ENCODE data around the gene MFNG. TPM values are rescaled to one million over a fixed set of nuclear protein-coding genes. Genes with fewer than 3 reads are reported as not detected.

The MFNG gene
- total RNA-seq, 2 donors from 2014 or later: 139 to 150 TPM

DNA sequence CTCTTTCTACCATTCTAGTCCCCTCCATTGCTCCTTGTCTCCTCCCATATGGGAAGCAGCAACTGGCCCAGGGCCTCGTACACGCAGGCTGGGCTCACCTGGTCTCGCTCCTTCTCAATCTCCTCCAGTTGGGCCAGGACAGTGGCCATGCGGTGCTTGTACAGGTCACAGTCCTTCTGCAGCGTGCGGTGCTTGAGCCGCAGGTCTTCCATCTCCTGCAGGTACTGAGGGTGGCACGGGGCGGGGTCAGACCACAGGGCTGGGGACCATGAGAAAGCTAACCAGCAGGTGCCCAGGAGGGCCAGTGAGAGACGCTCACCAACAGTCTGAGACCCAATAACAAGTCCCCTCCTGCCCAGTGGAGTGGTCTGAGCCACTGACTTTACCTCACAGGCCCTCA lies 21.5 kb upstream of the MFNG start:
- Mint-ChIP-seq H3K27me3 (no peaks in the 10 kb centered on the region), H3K4me3 (no peak overlapping the region), H3K36me3 (ENCODE audit: low read depth) (no peaks in the 10 kb centered on the region), H3K4me1 (peaks cover 2% of the 10 kb centered on the region), H3K27ac (no peak overlapping the region)
- DNase-seq (no peak), ATAC-seq (no peak)
- no peaks in the 10 kb centered on the region for H3K9me3 ChIP-seq (ENCODE audit: control insufficient read depth, low read length, poor library complexity, severe bottlenecking)

DNA sequence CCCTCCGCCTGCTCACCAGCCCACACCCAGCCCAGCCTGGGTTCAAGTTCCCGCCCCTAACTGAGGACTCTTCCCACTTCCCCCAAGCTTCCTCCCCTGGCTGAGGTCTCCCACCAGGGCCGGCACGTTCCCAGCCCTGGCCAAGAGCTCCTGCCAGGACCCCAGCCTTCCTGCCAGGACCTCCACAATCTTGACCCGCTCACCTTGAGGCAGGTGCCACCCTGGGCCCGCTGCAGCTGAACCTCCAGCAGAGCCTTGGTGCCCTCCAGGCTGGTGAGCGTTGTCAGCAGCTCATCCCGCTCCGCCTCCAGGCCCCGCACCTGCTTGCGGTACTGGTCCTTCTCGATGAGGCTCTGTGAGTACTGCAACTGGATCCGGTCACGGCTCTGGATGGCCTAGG lies 19.8 kb upstream of the MFNG start:
- Mint-ChIP-seq H3K27me3 (no peaks in the 10 kb centered on the region), H3K4me3 (no peak overlapping the region), H3K27ac (no peak overlapping the region), H3K36me3 (ENCODE audit: low read depth) (no peaks in the 10 kb centered on the region), H3K4me1 (peaks cover 12% of the 10 kb centered on the region)
- DNase-seq (no peak), ATAC-seq (no peak)
- no peaks in the 10 kb centered on the region for H3K9me3 ChIP-seq (ENCODE audit: control insufficient read depth, low read length, poor library complexity, severe bottlenecking)

GRCh38 chr22:37505565-37505964 lies 19.4 kb upstream of the MFNG start:
- Mint-ChIP-seq H3K27ac (no peak overlapping the region), H3K27me3 (no peaks in the 10 kb centered on the region), H3K4me3 (no peak overlapping the region), H3K36me3 (ENCODE audit: low read depth) (no peaks in the 10 kb centered on the region), H3K4me1 (peaks cover 13% of the 10 kb centered on the region)
- DNase-seq: no peak
- ATAC-seq: no peak
- no peaks in the 10 kb centered on the region for H3K9me3 ChIP-seq (ENCODE audit: control insufficient read depth, low read length, poor library complexity, severe bottlenecking)

- no peaks in the 10 kb centered on the region for H3K9me3 ChIP-seq (ENCODE audit: control insufficient read depth, low read length, poor library complexity, severe bottlenecking)
- peaks cover 13% of the 10 kb centered on the region for H3K4me1 Mint-ChIP-seq
- no peak overlapping the region for H3K27ac Mint-ChIP-seq
- ATAC-seq (no peak), DNase-seq (no peak)
- H3K36me3 Mint-ChIP-seq (ENCODE audit: low read depth): no peaks in the 10 kb centered on the region
- no peak overlapping the region for H3K4me3 Mint-ChIP-seq
- no peaks in the 10 kb centered on the region for H3K27me3 Mint-ChIP-seq
Observed at GRCh38 chr22:37504964-37505363, 18.8 kb upstream of the MFNG start.

GRCh38 chr22:37503850-37504249 lies 17.7 kb upstream of the MFNG start:
- no peak for DNase-seq
- H3K27me3 Mint-ChIP-seq: no peaks in the 10 kb centered on the region
- H3K36me3 Mint-ChIP-seq (ENCODE audit: low read depth): no peaks in the 10 kb centered on the region
- H3K4me3 Mint-ChIP-seq: no peak overlapping the region
- ATAC-seq: no peak
- H3K27ac Mint-ChIP-seq: no peak overlapping the region
- peaks cover 13% of the 10 kb centered on the region for H3K4me1 Mint-ChIP-seq
- no peaks in the 10 kb centered on the region for H3K9me3 ChIP-seq (ENCODE audit: control insufficient read depth, low read length, poor library complexity, severe bottlenecking)

- no peaks in the 10 kb centered on the region for H3K9me3 ChIP-seq (ENCODE audit: control insufficient read depth, low read length, poor library complexity, severe bottlenecking)
- DNase-seq (no peak), ATAC-seq (no peak)
- no peak overlapping the region for H3K27ac Mint-ChIP-seq
- no peaks in the 10 kb centered on the region for H3K27me3 Mint-ChIP-seq
- no peak overlapping the region for H3K4me3 Mint-ChIP-seq
- H3K4me1 Mint-ChIP-seq: peaks cover 13% of the 10 kb centered on the region
- no peaks in the 10 kb centered on the region for H3K36me3 Mint-ChIP-seq (ENCODE audit: low read depth)
Observed at GRCh38 chr22:37503183-37503683, 17.0 kb upstream of the MFNG start.

DNA sequence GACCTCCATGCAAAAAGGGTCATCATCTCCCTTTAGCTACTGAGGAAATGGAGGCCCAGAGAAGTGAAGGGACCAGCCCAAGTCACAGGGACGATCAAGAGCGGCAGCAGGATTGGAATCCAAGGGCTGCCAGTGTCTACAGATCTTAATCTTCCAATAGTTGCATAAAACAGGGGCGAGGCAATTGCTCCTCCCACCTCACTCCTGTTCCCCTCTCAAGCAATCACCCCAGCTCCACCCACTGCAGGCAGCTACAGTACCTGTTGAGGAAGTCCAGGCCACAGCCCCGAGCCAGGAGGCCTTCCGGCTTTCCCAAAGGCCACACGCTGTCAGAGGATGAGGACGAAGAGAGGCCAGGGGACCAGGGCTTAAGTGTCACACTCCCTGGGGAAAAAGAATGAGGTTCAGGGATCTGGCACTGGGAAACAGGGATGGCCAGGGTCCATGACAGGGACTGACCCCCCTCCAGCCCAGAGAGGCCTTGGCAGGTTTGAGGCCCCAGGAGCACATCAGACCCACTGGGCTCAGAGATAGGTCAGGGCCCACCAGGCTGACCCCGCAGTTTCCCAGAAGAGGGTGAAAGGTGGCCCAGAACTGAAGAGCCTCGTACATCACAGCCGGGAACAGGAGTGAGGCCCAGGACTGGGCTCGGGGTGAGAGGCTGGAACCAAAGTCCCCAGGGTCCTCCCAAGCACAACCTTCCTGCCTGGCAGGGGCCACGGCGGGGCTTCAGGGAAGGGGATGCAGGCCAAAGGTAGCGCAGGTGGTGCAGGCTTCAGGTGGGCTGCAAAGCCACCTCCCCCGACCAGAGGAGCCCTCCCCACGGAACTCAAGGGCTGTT lies 16.4 kb upstream of the MFNG start:
- H3K4me1 Mint-ChIP-seq: peaks cover 18% of the 10 kb centered on the region
- peaks cover under 1% of the 10 kb centered on the region for H3K27me3 Mint-ChIP-seq
- H3K36me3 Mint-ChIP-seq (ENCODE audit: low read depth): no peaks in the 10 kb centered on the region
- H3K4me3 Mint-ChIP-seq: no peak overlapping the region
- no peak overlapping the region for H3K27ac Mint-ChIP-seq
- DNase-seq: no peak
- ATAC-seq: no peak
- H3K9me3 ChIP-seq (ENCODE audit: control insufficient read depth, low read length, poor library complexity, severe bottlenecking): no peaks in the 10 kb centered on the region

- ATAC-seq: no peak
- H3K27ac Mint-ChIP-seq: no peak overlapping the region
- no peaks in the 10 kb centered on the region for H3K36me3 Mint-ChIP-seq (ENCODE audit: low read depth)
- peaks cover 5% of the 10 kb centered on the region for H3K27me3 Mint-ChIP-seq
- peaks cover 21% of the 10 kb centered on the region for H3K4me1 Mint-ChIP-seq
- no peak for DNase-seq
- peak overlapping the region; percentile 45 for H3K4me3 Mint-ChIP-seq
- no peaks in the 10 kb centered on the region for H3K9me3 ChIP-seq (ENCODE audit: control insufficient read depth, low read length, poor library complexity, severe bottlenecking)
Observed at GRCh38 chr22:37501610-37502341, 15.6 kb upstream of the MFNG start.

DNA sequence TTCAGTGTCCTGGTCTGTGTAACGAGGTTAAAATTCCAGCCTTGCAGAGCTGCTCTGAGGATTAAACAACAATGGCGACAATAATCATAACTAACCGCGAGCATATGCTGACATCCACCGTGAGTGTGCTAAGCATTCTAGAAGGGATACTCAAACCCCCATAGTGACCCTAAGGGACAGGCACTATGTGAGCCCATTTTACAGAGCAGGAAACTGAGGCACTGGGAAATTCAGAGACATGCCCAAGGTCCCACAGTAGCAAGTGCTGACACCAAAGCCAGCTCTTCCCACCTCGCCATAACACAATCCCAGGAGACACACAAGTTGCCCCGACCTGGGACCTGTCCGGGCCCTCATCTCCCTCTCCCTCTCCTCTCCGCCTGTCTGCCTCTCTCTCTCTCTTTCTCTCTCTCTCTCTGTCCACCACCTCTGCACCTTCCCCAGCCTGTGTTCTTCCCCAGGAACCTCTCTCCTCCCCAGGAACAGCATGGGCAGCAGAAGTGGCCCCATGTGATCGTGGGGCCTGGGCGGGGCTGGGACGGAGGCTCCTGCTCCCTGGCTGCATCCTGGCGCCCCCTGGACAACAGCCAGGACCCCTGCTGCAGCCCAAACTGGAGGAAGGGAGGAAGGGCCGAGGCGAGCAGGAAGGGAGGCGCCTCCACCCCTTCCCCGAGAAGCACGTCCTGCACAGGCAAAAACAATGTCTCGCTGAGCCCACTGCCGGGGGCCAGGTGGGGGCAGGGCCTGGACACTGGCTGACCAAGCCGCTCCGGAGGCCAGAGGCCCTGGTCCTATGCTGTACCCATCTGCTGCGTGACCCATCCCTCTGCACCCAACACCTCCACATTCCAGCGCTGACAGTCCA lies 14.8 kb upstream of the MFNG start:
- ATAC-seq: no peak
- Mint-ChIP-seq H3K27me3 (peaks cover 5% of the 10 kb centered on the region), H3K4me3 (no peak overlapping the region), H3K4me1 (peaks cover 19% of the 10 kb centered on the region), H3K27ac (no peak overlapping the region), H3K36me3 (ENCODE audit: low read depth) (no peaks in the 10 kb centered on the region)
- no peak for DNase-seq
- H3K9me3 ChIP-seq (ENCODE audit: control insufficient read depth, low read length, poor library complexity, severe bottlenecking): no peaks in the 10 kb centered on the region

GRCh38 chr22:37499789-37500540 lies 13.8 kb upstream of the MFNG start:
- DNase-seq: no peak
- no peak for ATAC-seq
- H3K9me3 ChIP-seq (ENCODE audit: control insufficient read depth, low read length, poor library complexity, severe bottlenecking): no peaks in the 10 kb centered on the region
- Mint-ChIP-seq H3K27me3 (peaks cover 5% of the 10 kb centered on the region), H3K27ac (no peak overlapping the region), H3K4me3 (no peak overlapping the region), H3K4me1 (peaks cover 19% of the 10 kb centered on the region), H3K36me3 (ENCODE audit: low read depth) (no peaks in the 10 kb centered on the region)

DNA sequence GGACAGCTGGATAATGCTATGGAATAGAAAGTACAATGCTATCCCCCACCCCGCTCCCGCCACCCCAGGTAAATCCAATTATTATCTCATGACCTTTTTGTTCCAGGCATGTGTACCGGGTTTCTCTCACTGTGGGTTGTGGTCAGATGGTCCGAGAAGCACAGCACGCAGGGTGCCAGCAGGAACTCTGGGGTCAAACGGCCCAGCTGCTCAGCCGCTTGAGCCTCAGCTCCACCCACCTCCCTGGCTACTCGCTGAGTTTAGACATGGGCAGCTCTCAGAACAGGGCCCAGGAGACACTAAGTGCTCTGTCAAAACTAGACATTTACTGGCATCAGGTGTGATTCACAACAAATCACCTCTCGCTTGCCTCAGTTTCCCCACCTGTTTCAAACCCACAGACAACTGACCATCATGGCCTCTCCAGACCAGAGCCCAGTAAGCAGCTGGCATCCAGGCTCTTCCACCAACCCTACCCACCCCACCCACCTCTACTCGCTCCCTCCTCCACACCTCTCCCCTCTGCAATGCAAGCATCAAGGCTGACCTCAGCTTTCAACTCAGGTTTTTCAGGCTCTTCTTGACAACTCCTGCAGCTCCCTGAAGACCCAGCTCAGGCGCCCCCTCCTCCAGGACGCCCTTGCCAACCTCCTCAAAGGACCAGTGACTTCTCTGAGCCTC lies 13.0 kb upstream of the MFNG start:
- Mint-ChIP-seq H3K27me3 (peaks cover 5% of the 10 kb centered on the region), H3K27ac (no peak overlapping the region)

DNA sequence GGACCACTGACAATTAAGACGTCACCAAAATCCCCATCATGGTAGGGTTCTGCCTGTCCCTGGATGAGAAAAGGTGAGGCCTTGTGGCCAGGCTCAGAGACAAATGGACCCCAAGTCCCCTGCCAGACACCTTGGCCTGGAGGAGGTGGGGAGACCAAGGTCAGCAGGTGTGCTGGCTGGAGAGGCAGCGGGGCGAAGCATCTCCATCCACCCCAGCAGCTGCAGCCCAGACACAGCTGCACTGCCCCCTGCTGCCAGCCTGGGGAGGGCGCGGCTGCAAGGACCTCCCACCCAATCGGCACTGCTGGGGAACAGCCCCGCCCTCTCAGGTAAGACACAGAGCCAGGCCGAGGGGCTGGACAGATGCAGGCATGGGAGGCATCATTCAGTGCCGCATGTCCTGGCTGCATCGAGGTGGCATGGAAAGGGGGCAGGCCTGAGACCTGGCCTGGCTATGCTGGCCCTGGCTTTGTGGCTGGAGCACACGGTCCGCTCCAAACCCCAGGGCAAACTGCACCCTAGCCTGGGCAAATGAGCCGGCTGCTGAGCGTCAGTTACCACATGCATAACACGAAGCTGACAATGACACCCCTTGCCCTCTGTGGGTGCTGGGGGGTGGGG lies 12.2 kb upstream of the MFNG start:
- H3K27me3 Mint-ChIP-seq: peaks cover 5% of the 10 kb centered on the region
- H3K36me3 Mint-ChIP-seq (ENCODE audit: low read depth): no peaks in the 10 kb centered on the region
- no peak overlapping the region for H3K27ac Mint-ChIP-seq
- ATAC-seq (peak; percentile 97), DNase-seq (peak; percentile 57 to 62 (median 61))
- H3K4me1 Mint-ChIP-seq: peaks cover 22% of the 10 kb centered on the region
- H3K4me3 Mint-ChIP-seq: peak overlapping the region; percentile 36
- H3K9me3 ChIP-seq (ENCODE audit: control insufficient read depth, low read length, poor library complexity, severe bottlenecking): no peaks in the 10 kb centered on the region

More for the DNA sequence above, 13.0 kb upstream of the MFNG start:
- no peak overlapping the region for H3K4me3 Mint-ChIP-seq
- no peaks in the 10 kb centered on the region for H3K9me3 ChIP-seq (ENCODE audit: control insufficient read depth, low read length, poor library complexity, severe bottlenecking)
- DNase-seq (no peak), ATAC-seq (no peak)
- H3K36me3 Mint-ChIP-seq (ENCODE audit: low read depth): no peaks in the 10 kb centered on the region
- peaks cover 19% of the 10 kb centered on the region for H3K4me1 Mint-ChIP-seq

All from T-helper 17 cell (primary cell).